ENCODE results near the gene LY6G6C.

Gene LY6G6C

DNA sequence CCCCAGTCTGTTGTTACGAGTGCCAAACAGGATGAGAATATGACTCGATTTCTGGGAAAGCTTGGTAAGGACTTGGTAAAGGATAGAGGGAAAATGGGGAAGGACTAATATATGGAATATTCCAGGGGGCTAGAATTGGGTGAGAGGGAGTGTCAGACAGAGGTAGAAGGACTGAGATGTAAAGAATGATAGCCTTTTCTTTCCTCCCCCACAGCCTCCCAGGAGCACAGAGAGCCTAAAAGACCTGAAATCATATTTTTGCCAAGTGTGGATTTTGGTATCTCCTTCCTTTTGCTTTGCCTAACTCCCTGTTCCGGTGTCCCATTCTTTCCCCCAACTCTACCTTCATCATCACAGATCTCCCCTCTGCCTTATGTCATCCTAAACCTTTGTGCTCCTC, 21.3 kb upstream of the LY6G6C start:
- DNase-seq, result no peak

DNA sequence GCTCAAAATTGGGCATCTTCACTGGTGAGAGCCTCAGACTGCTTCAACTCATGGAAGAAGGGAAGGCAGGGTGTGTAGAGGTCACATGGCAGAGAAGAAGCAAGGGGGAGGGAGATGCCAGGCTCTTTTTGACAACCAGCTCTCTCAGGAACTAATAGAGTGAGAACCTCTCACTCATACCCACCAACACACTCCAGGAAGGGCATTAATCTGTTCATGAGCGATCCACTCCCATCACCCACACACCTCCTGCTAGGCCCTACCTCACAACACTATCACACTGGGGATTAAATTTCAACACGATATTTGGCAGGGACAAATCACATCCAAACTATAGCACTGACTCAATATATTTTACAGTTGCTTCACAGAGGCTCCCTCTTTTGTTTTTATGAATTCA, 20.3 kb upstream of the LY6G6C start:
- DNase-seq, result no peak

DNA sequence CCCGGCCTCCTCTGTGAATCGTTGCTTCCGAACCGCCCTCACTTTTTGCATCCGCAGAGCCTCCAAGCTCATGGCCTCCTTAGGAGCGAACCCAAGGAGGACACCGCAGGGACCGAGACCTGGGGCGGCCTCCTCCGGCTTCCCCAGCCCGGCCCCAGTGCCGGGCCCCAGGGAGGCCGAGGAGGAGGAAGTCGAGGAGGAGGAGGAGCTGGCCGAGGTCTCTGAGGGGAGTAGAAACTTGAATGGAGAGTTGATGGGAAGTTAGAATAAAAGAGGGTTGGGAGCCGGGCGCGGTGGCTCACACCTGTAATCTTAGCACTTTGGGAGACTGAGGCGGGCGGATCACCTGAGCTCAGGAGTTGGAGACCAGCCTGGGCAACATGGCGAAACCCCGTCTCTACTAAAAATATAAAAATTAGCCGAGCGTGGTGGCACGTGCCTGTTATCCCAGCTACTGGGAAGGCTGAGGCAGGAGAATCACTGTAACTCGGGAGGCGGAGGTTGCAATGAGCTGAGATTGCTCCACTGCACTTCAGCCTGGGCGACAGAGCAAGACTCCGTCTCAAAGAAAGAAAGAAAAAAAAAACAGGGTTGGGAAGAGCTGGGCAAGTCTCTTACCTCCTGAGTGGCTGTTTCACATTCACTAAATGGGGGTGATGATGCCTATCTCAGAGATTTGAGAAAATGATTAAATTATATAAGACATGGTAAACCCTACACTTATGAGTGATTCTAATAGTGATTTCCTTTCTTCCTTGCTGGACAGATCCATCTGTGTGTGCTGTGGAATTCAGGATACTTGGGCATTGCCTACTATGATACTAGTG, 19.1 kb upstream of the LY6G6C start:
- DNase-seq, result peak in 1 of 58 donors; percentile 34

DNA sequence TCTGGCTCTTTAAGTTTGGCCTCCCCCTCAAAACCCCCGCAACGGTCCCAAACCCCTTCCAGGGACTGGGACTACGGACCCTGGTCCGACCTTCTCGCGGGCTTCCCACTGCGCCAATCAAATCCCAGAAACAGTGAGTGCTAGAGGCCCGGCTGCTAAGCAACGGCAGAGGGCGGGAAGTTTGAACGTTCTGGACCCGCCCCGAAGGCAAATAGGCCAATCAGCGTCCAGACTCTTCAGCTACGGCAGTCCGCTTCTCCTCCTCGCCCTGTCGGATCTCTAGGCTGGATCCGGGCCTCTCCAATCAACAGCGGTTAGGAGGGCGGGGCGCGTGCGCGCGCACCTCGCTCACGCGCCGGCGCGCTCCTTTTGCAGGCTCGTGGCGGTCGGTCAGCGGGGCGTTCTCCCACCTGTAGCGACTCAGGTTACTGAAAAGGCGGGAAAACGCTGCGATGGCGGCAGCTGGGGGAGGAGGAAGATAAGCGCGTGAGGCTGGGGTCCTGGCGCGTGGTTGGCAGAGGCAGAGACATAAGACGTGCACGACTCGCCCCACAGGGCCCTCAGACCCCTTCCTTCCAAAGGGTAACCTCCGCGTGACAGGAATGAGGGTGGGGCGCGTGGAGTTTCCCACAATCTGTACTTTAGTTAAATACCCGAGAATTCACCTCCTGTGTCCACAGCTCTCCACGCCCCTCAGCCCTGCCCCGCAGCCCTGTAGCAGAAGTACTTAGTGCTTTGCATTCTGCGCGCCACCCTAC, 18.3 kb upstream of the LY6G6C start, which contains the start of gene MSH5:
Gene MSH5, plus strand, starts transcription at position 367 of the 758 bp plus-strand sequence. CDS start 462 bp downstream, outside the sequence.
- DNase-seq, result peak; percentile 71 to 98 (median 96)

DNA sequence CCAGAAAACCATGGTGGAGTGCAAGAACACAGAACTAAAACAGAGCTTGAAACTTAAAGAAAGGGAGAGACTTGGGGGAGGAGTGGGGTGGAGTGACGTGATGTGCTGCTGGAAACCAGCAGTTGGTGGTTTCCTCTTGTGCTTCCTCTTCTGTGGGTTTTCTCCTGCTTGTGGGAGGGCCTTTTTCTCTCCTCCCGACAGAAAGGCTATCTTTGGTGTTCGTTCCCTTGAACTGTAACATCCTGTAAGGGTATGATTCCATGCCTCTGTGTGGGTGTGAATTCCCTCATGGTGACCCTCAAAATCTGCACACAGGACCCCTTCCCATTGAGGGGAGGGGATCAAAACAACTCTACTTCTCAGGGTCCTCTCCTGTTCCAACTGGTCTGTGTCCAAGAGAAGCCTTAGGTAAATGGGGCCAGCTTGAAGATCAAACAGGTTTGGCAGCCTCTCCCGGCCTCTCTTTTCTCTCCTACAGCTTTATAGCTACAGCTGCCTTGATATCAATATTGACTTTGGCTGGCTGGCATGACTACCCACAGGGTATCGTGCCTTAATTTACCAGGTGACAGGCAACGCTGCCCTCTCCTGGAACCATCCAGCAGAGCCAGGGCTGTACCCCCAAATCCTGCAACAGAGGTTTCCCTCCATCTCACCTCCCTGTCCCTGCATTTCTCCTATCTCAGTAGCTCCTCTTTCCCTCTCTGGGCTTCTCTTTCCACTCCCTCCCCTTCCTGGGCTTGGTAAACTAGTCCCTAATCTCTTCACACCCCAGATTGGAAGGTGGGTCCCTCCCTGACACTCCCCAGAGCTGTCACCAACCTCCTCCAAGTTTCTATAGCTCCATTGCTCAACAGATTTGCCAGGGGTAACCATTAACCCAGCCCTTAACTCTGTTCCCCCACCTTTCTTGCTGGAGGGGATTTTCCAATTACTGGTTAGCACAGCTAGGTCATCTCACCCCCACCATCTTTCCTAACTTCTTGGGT, 16.7 kb upstream of the LY6G6C start:
- peak in 10 of 58 donors; percentile 6 to 53 (median 18) for DNase-seq

DNA sequence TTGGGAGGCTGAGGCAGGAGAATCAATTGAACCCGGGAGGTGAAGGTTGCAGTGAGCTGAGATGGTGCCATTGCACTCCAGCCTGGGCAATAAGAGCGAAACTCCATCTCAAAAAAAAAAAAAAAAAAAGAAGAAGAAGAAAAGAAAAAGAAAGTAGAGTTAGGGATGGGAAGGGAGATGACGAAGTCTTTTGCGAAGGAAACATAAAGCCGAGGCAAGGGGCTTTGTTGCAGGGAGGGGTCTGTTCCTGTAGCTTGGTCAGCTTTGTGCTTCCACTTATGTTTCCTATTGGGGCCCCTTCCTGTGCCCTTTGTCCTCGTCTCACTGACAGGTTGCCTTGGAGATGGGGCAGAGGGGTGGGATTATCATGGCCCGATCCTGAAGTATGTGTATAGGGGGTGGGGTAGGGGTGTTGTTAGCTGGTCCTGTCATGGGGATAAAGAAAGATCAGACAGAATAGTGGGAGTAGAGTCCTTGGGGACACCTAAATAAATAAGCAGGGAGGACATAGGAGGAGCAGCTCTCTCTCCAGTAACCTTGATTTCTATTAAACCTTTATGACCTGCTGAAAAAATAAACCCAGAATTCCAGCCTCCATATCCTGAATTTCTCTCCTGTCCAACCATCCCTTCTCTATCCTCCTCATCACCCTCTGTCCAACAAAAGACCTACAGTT, 15.9 kb upstream of the LY6G6C start:
- DNase-seq, result no peak

DNA sequence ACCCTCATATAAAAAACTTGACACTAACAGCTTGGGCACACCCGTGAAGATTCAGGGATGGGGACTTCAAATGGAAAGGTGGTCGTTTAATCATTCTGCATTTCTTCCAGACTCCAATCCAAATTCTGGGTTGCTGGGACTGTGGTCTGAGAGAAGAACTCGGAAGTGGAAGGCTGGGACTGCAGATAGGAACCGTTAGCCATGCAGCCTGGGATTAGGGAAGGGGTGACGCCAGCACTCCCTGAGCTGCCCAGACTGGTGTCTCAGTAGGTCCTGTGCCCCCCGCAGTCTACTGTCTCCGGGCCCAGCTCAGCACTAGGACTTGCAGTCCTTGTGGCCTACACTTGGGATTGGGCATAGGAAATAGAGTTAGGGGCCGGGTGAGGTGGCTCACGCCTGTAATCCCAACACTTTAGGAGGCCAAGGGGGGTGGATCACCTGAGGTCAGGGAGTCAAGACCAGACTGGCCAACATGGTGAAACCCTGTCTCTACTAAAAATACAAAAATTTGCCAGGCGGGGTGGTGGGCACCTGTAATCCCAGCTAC, 15.3 kb upstream of the LY6G6C start:
- DNase-seq, result no peak

DNA sequence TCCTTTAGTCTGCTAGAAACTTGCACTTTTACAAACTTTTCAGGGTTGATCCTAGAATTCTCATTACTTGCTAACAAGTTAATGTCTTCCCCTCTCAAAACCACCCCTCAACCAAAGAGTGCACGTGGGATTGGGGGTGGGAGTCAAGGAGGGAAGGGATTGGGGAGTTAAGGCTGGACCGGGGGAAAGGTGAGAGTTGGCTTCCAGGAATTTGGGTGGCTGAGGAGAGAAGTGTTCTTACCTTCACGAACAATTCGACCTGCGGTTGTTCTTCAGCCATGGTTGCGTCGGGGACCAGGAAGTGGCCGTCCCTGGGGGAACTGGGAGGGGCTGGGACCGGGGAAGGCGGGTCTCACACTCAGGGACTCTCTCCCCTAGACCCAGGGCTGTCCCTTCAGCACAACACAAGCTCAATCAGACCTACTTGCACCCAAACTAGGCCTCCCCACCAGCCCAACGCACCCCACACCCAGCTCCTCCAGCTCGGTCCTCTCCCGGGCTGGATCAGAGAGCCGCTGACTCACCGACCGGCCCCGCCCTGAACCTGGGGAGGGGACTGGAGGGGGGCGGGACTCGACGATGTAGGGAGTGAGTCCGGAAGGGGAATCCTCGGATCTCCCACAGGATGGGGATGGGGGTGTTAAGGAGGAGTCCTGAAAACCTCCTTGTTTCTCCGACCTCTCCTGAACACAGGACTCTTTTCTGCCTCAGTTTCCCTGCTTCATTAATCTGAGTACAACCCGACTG, 14.6 kb upstream of the LY6G6C start, which contains the start of gene CLIC1:
Gene CLIC1, minus strand, starts transcription at position 510 of the 747 bp plus-strand sequence. Its CDS starts 230 bp downstream, at position 280.
- peak in 4 of 58 donors; percentile 6 to 69 (median 18) for DNase-seq

DNA sequence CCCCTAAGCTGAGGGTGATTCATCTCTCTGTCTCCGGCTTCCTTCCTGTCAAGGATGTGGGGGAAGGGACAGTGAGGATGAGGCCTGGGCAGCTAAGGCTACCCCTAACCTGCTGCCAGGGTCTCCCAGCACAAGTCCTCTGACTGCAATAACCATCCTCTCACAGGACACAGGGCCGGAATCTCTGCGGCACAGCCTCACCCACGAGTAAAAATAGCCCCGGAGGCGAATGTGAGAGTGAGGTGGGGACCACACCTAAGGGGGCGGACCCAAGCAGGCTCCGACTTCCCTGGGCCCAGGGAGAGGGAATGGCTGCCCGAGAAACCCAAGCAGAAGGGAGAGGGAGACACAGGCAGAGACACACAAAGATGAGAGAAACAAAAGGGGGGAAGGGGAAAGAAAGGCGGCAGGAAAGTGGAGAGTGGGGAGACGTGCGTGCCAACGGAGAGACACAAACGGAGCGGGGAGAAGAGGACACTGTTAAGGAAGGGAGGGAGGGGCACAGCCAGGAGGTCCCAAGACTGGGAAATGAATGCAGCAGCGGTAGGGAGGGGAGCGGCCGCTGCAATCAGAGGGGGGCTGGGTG, 13.4 kb upstream of the LY6G6C start:
- DNase-seq, result peak in 2 of 58 donors; percentile 22 to 30

DNA sequence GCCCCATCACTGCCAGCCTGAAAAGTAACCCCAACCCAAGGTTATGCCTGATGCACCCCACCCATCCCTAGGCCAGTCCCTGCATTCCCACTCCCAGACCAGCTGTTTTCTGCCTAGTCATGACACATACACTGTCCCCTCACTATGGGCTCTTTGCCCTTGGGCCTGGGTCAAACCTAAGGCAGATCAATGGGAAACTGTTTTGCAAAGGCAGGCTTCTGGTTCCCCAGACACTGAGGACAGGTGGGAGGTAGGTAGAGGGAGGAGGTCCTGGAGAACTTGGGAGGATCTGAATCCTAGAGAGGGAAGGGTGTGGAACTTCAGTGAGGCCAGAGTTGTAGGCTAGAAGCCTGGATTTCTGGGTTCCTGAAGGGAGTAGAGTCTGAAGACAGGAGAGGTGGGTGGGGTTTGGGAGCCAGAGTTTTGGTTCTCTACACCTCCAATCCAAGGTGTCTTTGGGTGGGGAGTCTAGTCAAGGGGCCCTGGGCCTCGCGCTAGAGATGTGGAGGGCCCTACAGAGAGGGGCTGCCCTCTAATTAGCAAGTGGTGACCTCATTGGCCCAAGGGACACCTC, 12.8 kb upstream of the LY6G6C start:
- no peak for DNase-seq

DNA sequence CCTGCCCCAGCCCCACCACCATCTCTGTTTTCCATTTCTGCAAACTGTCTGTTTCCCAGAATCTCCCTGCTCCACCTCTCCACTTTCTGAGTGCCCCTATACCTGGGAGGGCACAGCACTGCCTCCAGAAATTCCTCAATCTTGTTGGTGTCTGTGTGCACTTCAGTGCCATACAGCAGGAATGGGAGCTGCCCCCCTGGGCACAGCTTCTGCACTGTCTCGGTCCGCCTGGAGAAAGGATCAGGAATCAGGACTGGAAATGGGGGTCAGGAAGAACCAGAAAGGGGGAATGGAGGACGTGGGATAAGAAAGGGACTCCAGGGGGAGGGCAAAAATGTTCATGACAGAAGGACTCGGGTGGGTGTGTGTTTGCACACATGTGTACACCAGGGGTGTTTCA, 12.2 kb upstream of the LY6G6C start:
- no peak for DNase-seq

DNA sequence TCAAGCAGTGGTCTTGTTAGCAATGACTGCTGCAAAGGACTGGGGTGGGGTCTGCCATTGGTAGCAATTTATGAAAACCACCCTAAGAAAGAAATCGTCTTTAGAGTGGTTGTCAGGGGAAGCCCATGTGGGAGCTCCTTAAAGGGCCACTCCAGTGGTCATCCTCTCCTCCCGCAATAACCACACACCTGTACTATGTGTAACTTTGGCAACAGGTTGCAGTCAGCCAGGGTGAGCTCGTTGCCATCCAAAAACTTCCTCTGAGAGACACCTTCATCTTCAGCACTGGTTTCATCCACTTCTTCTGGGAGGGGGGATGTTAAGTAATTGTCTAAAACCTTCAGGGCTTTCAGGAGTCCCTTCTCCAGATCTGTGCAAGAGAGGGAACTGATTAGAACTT, 10.5 kb upstream of the LY6G6C start:
- DNase-seq, result no peak

DNA sequence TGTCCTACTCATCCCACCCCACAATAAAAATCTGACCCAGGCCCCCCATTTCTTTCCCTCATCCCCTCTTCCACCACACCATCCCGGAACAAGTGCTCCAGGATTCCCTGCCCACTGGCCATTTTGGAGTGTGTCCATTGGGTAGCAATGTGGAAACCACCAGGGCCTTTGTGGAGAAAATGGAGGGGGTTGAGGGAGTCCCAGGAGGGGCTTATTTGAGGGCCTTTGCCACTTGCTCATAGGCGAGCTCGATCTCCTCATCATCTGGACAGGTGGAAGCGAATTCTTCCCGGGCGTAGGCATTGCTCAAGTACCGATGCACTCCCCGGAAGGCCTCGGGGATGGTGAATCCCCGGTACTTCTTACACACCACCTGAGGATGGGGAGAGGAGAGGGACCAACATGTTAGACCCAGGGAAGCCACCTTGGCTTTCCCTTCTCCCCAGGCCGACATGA, 9.1 kb upstream of the LY6G6C start:
- DNase-seq, result no peak

DNA sequence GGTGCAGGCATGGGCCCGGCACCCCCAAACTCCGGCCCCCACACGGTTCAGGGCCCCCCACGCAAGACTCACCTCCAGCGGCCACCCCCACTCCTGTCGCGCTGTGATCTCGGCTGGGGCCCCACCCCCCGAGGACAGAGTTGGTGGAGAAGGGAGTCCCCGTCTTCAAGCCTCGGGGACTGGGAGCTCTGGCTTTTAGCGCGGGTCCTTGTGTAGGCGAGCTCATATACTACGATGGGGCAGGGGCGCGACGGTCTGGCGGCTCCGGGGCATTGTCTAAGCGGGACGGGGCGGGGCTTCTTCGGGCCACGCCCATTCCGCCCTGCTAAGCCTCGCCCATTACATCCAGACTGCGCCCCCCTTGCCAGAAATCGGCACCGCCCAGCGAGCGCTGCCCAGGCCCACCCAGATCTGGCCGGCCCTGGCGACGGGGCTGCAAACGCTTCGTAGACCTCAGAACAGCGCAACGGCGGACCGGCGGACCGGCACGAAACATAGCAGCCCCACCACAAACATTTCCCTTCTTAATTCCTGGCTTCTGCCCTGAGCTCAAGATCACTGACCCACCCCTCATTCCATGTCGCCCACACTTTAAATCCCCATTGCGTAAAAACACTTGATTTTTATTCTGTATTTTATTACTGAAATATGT, 8.6 kb upstream of the LY6G6C start:
- peak in 50 of 58 donors; percentile 27 to 79 (median 57) for DNase-seq

DNA sequence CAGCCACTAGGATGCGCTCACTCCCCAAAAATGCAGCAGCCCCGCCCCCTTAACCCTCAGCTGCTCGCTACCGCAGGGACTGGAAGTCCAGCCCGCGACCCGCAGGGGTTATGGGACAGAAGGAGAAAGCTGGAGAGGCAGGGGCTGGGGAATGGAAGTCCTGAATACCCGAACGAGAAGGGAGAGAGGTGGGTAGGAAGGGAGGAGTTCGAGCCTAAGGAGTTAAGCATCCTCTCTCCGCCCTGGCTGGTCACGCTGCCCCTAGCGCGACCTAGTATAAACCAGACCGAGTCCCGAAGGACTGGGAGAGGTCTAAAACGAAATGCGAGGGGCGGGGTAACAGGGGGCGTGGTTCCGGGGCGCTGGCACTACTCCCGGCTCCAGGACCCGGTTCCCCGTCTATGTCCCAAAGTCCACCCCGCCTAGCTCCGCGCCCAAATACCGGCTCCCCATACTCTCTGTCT, 8.0 kb upstream of the LY6G6C start:
- DNase-seq, result peak in 57 of 58 donors; percentile 18 to 89 (median 77)

DNA sequence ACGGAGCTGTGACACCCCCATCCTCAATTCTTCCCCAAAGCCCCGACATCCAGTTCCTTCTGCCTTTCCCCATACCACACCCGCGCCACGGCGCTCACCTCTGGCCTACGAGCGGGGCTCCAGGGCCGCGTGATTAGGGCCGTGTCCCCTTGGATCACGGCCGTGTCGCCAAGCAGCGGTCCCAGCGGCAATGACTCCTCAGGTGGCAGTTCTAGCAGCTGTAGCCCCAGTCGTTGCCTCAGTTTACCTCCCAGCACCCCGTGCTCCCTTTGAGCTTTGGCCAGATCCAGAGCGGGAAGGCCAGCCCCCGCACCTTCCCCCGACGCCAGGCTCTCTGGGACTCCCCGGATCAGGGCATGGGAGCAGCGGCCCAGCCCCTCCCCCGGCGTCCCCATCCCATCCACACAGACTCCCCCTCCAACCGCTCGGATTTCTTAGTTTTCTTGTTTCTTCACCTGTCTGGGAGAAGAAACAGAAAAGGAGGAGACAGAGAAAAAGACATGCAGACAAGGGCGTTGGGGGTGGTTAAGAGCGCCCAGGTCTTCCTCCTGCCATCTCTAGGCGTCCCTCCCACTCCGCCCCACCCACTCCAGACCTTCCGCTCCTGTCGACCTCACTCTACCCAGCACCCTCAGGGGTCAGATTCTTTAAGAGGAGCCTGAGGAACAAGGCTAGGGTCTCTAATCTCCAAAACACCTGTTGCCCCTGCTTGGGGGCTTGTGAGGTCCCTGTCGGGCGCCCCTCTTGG, 7.4 kb upstream of the LY6G6C start, which contains the start of gene DDAH2:
Gene DDAH2, minus strand, starts transcription at position 533 of the 748 bp plus-strand sequence. Its CDS starts 138 bp downstream, at position 395.
- DNase-seq, result no peak
